ENCODE measurements around the gene ATP6V1F.

ATP6V1F gene

DNA sequence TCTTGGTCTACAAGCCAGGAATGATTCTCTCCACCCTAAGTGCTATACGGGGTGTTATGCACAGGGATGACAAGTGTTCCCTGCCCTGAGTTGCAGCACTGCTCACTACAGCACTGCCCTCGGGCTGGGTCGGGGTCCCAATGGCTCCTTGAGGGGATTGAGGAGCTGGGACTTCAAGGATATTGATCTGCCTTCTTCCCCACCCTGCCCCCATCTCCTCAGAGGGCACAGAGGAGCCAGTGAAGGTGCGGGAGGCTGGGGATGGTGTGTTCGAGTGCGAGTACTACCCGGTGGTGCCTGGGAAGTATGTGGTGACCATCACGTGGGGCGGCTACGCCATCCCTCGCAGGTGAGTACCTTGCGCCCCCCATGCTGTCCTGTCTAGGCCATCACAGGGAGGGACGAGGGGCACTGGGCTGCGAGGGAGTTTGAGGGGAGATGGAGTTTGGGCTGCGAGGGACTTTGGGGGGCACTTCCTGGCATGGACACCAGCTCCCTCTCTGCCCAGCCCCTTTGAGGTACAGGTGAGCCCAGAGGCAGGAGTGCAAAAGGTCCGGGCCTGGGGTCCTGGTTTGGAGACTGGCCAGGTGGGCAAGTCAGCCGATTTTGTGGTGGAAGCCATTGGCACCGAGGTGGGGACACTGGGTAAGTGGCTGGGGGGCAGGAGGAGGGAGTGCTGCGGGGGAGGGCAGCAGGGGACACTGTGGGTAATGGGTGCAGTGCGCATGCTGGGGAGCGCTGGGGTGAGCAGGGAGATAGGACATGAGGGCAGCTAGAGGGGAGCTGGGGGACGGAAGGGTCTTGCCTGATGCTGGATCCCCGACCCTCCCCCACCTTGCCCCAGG, 22.1 kb upstream of the ATP6V1F start:
- no peaks in the 10 kb centered on the region for H3K27me3 Mint-ChIP-seq (ENCODE audit: low read depth)
- no peak overlapping the region for H3K4me3 Mint-ChIP-seq
- no peak for DNase-seq (ENCODE audit: low spot score)
- no peaks in the 10 kb centered on the region for H3K36me3 Mint-ChIP-seq (ENCODE audit: low read depth)
- H3K4me1 Mint-ChIP-seq (ENCODE audit: low read depth) = peaks cover 1% of the 10 kb centered on the region
- no peak overlapping the region for H3K27ac Mint-ChIP-seq
- no peaks in the 10 kb centered on the region for H3K9me3 Mint-ChIP-seq

DNA sequence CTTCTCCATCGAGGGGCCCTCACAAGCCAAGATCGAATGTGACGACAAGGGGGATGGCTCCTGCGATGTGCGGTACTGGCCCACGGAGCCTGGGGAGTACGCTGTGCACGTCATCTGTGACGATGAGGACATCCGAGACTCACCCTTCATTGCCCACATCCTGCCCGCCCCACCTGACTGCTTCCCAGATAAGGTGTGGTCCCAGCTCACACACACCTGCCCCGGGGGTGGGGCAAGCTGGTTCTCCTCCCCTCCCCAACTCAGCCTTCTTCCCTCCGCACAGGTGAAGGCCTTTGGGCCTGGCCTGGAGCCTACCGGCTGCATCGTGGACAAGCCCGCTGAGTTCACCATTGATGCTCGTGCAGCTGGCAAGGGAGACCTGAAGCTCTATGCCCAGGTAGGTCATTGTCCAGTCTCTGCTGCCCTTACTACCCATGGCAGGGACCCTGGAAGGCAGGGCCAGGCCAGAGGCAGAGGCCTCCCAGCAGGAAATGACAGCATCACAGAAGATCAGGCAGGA, 21.4 kb upstream of the ATP6V1F start:
- no peak overlapping the region for H3K4me3 Mint-ChIP-seq
- no peaks in the 10 kb centered on the region for H3K9me3 Mint-ChIP-seq
- H3K27ac Mint-ChIP-seq = no peak overlapping the region
- no peak for DNase-seq (ENCODE audit: low spot score)
- H3K27me3 Mint-ChIP-seq (ENCODE audit: low read depth) = no peaks in the 10 kb centered on the region
- no peaks in the 10 kb centered on the region for H3K36me3 Mint-ChIP-seq (ENCODE audit: low read depth)
- H3K4me1 Mint-ChIP-seq (ENCODE audit: low read depth) = peaks cover 1% of the 10 kb centered on the region

DNA sequence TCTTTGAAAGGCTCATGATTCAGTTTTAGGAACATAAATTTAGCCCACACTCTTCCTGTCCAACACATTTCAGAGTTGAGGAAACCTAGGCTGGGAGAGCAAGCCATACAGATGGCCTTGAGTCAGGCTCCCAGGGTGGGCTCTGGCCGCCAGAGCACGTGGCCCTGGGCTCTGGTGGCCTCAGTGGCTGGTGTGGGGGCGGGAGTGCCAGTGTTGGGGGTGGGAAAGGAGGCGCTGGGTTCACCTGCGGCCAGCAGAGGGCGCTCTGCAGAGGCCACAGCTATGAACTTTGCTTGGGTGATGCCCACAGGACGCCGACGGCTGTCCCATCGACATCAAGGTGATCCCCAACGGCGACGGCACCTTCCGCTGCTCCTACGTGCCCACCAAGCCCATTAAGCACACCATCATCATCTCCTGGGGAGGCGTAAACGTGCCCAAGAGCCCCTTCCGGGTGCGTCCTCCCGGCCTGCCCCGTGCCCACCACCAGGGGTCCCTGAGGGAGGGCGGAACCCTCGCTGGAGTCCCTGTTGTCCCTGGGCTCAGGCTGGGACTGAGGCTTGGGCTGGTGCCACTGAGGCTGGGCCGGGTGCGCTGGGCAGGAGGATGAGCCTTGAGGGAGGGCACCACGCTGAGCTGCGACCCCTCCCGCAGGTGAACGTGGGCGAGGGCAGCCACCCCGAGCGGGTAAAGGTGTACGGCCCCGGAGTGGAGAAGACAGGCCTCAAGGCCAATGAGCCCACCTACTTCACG, 20.6 kb upstream of the ATP6V1F start:
- Mint-ChIP-seq H3K4me1 (ENCODE audit: low read depth) (peaks cover 1% of the 10 kb centered on the region), H3K36me3 (ENCODE audit: low read depth) (no peaks in the 10 kb centered on the region), H3K27ac (no peak overlapping the region), H3K9me3 (no peaks in the 10 kb centered on the region), H3K27me3 (ENCODE audit: low read depth) (no peaks in the 10 kb centered on the region), H3K4me3 (no peak overlapping the region)
- peak; percentile 54 for DNase-seq (ENCODE audit: low spot score)

DNA sequence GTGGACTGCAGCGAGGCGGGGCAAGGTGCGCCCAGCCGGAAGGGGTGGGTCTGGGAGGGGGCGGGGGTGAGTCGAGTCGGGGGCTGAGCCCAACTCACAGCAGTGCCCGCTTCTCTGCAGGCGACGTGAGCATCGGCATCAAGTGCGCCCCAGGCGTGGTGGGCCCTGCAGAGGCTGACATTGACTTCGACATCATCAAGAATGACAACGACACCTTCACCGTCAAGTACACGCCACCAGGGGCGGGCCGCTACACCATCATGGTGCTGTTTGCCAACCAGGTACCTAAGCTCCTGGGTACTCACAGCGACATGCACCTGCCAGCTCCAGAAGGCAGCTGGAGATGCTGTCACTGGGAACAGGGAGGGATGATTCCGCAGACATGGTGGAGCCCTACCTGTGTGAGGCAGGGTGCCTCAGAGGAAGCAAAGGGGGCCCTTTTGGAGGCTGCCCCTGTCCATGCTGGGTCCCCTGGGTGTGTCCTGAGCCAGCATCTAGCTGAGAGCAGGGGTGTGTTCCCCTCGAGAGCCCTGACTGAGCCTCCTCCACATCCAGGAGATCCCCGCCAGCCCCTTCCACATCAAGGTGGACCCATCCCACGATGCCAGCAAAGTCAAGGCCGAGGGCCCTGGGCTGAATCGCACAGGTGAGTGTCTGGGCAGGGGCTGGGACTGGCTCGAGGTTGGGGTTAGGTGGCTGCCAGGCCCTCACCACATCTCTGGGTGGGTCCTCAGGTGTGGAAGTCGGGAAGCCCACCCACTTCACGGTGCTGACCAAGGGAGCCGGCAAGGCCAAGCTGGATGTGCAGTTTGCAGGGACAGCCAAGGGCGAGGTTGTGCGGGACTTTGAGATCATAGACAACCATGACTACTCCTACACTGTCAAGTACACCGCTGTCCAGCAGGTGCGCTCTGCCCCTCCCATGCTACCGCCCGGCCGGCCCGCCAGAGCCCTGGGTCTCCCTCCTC, 19.7 kb upstream of the ATP6V1F start:
- H3K36me3 Mint-ChIP-seq (ENCODE audit: low read depth) = no peaks in the 10 kb centered on the region
- H3K4me3 Mint-ChIP-seq = no peak overlapping the region
- no peaks in the 10 kb centered on the region for H3K9me3 Mint-ChIP-seq

DNA sequence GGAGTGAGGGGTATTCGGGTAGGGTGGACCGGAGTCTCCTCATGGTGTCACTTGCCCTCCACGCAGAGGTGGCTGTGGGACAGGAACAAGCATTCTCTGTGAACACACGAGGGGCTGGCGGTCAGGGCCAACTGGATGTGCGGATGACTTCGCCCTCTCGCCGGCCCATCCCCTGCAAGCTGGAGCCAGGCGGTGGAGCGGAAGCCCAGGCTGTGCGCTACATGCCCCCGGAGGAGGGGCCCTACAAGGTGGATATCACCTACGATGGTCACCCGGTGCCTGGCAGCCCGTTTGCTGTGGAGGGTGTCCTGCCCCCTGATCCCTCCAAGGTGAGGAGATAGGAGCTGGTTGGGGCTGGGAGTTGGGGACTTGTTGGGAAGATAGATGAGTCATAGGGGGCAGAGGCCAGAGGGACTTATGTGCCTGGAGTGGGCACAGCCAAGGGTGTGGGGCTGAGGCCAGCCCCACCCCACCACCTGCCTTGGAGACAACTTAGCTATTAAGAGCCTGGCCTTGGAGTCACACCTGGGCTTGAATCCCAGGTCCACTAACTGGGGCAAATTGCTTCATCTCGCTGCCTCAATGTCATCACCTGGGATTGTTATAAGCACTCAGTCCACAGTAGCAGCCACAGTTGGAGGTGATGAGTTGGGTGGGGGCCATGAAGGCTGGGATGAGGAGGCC, 18.6 kb upstream of the ATP6V1F start:
- H3K9me3 Mint-ChIP-seq = no peaks in the 10 kb centered on the region
- H3K4me1 Mint-ChIP-seq (ENCODE audit: low read depth) = peaks cover 1% of the 10 kb centered on the region
- DNase-seq (ENCODE audit: low spot score) = no peak
- no peak overlapping the region for H3K4me3 Mint-ChIP-seq
- no peaks in the 10 kb centered on the region for H3K27me3 Mint-ChIP-seq (ENCODE audit: low read depth)
- H3K36me3 Mint-ChIP-seq (ENCODE audit: low read depth) = no peaks in the 10 kb centered on the region
- H3K27ac Mint-ChIP-seq = no peak overlapping the region

More for the DNA sequence above, 19.7 kb upstream of the ATP6V1F start:
- H3K4me1 Mint-ChIP-seq (ENCODE audit: low read depth) = peaks cover 1% of the 10 kb centered on the region
- no peak for DNase-seq (ENCODE audit: low spot score)
- no peak overlapping the region for H3K27ac Mint-ChIP-seq
- H3K27me3 Mint-ChIP-seq (ENCODE audit: low read depth) = no peaks in the 10 kb centered on the region

DNA sequence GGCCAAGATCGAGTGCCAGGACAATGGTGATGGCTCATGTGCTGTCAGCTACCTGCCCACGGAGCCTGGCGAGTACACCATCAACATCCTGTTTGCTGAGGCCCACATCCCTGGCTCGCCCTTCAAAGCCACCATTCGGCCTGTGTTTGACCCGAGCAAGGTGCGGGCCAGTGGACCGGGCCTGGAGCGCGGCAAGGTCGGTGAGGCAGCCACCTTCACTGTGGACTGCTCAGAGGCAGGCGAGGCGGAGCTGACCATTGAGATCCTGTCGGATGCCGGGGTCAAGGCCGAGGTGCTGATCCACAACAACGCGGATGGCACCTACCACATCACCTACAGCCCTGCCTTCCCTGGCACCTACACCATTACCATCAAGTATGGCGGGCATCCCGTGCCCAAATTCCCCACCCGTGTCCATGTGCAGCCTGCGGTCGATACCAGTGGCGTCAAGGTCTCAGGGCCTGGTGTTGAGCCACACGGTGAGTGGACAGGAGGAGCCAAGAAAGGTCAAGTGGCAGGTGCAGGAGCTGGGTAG, 17.8 kb upstream of the ATP6V1F start:
- no peak overlapping the region for H3K27ac Mint-ChIP-seq
- no peak for DNase-seq (ENCODE audit: low spot score)
- H3K4me3 Mint-ChIP-seq = no peak overlapping the region
- H3K27me3 Mint-ChIP-seq (ENCODE audit: low read depth) = no peaks in the 10 kb centered on the region
- H3K4me1 Mint-ChIP-seq (ENCODE audit: low read depth) = peaks cover 1% of the 10 kb centered on the region
- H3K9me3 Mint-ChIP-seq = no peaks in the 10 kb centered on the region
- H3K36me3 Mint-ChIP-seq (ENCODE audit: low read depth) = no peaks in the 10 kb centered on the region

DNA sequence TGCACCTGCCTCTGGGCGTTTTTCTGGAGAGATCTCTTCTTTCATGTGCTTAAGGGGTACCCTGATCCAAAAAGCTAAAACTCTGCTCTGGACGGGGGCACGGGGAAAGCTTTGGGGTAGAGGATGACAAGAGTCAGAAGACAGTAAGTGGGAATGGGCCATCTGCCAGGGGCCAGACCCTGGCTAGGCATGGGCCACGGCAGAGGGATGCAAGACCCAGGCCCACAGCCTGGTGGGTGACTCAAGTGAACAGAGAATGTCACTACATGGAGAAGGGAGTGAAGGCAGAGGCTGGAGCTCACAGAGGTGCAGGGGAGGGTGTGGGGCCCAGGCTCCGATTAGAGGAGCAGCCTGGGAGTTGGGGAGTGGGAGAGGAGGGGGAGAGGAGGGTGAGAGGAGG, 17.2 kb upstream of the ATP6V1F start:
- no peak for DNase-seq (ENCODE audit: low spot score)
- Mint-ChIP-seq H3K4me1 (ENCODE audit: low read depth) (peaks cover 1% of the 10 kb centered on the region), H3K9me3 (no peaks in the 10 kb centered on the region), H3K27me3 (ENCODE audit: low read depth) (no peaks in the 10 kb centered on the region), H3K27ac (no peak overlapping the region), H3K4me3 (no peak overlapping the region), H3K36me3 (ENCODE audit: low read depth) (no peaks in the 10 kb centered on the region)

DNA sequence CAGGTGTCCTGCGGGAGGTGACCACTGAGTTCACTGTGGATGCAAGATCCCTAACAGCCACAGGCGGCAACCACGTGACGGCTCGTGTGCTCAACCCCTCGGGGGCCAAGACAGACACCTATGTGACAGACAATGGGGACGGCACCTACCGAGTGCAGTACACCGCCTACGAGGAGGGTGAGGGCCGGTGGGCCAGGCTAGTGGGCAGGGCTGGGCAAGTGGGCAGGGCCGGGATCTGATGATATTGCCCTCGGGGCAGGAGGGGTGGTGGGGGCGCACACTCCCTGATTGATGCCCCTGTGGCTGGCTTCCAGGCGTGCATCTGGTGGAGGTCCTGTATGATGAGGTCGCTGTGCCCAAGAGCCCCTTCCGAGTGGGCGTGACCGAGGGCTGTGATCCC, 16.7 kb upstream of the ATP6V1F start:
- H3K4me3 Mint-ChIP-seq = no peak overlapping the region
- H3K4me1 Mint-ChIP-seq (ENCODE audit: low read depth) = peaks cover 1% of the 10 kb centered on the region
- H3K27ac Mint-ChIP-seq = no peak overlapping the region
- no peaks in the 10 kb centered on the region for H3K36me3 Mint-ChIP-seq (ENCODE audit: low read depth)
- H3K9me3 Mint-ChIP-seq = no peaks in the 10 kb centered on the region
- DNase-seq (ENCODE audit: low spot score) = no peak
- H3K27me3 Mint-ChIP-seq (ENCODE audit: low read depth) = no peaks in the 10 kb centered on the region

DNA sequence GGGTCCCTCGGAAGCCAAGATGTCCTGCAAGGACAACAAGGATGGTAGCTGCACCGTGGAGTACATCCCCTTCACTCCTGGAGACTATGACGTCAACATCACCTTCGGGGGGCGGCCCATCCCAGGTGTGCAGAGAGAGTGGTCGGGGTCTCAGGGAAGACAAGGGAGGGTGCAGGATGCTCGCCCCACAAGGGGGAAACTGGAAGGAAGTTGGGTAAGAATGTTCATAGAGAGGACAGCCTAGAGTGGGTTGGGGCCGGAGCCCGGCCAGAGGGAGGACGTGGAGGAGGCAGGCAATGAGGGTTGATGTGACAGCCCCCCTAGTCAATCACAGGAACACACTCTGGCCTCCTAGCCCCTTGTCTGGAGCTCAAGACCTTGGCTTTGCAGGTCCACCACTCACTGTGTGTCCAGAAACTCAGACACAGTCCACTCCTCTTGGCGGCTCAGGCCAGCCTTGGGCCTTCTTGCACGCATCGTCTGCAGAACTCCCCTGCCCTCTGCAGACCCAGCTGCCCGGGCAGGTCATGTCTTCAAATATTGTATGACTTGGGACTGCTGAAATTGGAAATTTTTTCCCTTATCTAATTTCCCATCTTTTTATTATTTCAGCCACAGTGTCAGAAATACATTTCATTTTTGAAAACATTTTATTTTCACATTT, 15.7 kb upstream of the ATP6V1F start:
- peaks cover 1% of the 10 kb centered on the region for H3K4me1 Mint-ChIP-seq (ENCODE audit: low read depth)
- no peak overlapping the region for H3K27ac Mint-ChIP-seq
- no peak for DNase-seq (ENCODE audit: low spot score)
- no peaks in the 10 kb centered on the region for H3K27me3 Mint-ChIP-seq (ENCODE audit: low read depth)
- no peaks in the 10 kb centered on the region for H3K9me3 Mint-ChIP-seq
- H3K36me3 Mint-ChIP-seq (ENCODE audit: low read depth) = no peaks in the 10 kb centered on the region
- no peak overlapping the region for H3K4me3 Mint-ChIP-seq

DNA sequence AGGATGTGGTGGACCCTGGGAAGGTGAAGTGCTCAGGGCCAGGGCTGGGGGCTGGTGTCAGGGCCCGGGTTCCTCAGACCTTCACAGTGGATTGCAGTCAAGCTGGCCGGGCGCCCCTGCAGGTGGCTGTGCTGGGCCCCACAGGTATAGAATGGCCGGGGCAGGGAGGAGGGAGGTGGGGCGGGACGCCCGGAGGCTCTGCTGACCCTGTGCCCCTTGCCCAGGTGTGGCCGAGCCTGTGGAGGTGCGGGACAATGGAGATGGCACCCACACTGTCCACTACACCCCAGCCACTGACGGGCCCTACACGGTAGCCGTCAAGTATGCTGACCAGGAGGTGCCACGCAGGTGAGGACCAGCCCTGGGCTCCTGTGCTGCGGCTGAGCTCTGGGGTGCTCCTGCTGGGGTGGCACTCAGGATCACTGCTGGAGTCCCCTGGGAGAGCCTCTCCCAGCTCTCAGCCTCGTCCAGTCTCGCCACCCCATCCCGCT, 14.9 kb upstream of the ATP6V1F start:
- H3K27ac Mint-ChIP-seq = no peak overlapping the region
- H3K36me3 Mint-ChIP-seq (ENCODE audit: low read depth) = no peaks in the 10 kb centered on the region
- DNase-seq (ENCODE audit: low spot score) = no peak
- no peaks in the 10 kb centered on the region for H3K9me3 Mint-ChIP-seq
- H3K27me3 Mint-ChIP-seq (ENCODE audit: low read depth) = no peaks in the 10 kb centered on the region
- H3K4me3 Mint-ChIP-seq = no peak overlapping the region
- H3K4me1 Mint-ChIP-seq (ENCODE audit: low read depth) = no peaks in the 10 kb centered on the region

DNA sequence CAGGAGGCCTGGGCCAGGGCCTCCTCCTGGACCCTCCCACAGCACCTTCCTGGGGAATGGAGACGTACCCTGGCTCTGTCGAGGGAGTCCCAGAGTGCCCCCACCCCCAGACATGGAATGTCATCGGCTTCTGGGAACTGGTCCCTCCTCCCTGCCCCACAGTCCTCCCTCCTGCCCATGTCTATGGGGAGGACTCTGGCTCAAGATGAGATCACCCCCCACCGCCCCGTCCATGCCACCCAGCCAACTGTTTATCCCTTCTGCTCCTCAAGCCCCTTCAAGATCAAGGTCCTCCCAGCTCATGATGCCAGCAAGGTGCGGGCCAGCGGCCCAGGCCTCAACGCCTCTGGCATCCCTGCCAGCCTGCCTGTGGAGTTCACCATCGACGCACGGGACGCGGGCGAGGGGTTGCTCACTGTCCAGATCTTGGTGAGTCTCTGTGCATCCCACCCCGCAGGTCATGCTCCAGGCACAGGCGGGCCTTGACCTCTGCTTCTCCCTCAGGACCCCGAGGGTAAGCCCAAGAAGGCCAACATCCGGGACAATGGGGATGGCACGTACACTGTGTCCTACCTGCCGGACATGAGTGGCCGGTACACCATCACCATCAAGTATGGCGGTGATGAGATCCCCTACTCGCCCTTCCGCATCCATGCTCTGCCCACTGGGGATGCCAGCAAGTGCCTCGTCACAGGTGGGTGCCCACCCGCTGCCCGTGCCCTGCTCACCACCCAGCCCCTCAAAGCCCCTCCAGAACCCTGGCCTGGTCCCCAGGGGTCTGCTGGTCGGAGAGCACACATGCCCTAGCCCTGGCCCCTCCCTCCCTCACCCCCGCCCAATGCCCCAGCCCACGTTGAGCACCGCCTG, 14.1 kb upstream of the ATP6V1F start:
- Mint-ChIP-seq H3K27me3 (ENCODE audit: low read depth) (no peaks in the 10 kb centered on the region), H3K27ac (no peak overlapping the region), H3K4me3 (no peak overlapping the region), H3K4me1 (ENCODE audit: low read depth) (no peaks in the 10 kb centered on the region), H3K9me3 (no peaks in the 10 kb centered on the region), H3K36me3 (ENCODE audit: low read depth) (no peaks in the 10 kb centered on the region)
- DNase-seq (ENCODE audit: low spot score) = no peak

DNA sequence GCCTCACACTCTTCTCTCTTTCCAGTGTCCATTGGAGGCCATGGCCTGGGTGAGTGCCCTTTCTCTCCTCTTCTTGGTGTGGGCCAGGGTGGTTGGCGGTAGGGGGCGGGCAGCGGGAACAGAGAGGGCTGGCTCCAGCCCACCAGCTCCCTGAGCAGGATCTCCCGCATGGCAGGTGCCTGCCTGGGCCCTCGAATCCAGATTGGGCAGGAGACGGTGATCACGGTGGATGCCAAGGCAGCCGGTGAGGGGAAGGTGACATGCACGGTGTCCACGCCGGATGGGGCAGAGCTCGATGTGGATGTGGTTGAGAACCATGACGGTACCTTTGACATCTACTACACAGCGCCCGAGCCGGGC, 13.5 kb upstream of the ATP6V1F start:
- Mint-ChIP-seq H3K4me3 (no peak overlapping the region), H3K27ac (no peak overlapping the region), H3K9me3 (no peaks in the 10 kb centered on the region), H3K36me3 (ENCODE audit: low read depth) (no peaks in the 10 kb centered on the region), H3K27me3 (ENCODE audit: low read depth) (no peaks in the 10 kb centered on the region), H3K4me1 (ENCODE audit: low read depth) (no peaks in the 10 kb centered on the region)
- no peak for DNase-seq (ENCODE audit: low spot score)
